ENCODE measurements around the gene GASK1A. TPM values are rescaled to one million over a fixed set of nuclear protein-coding genes. Genes with fewer than 3 reads are reported as not detected.
"Not testable (repeated sequence)": the region's sequence is repeated elsewhere in the genome, so short reads cannot be mapped to it uniquely, and the experiment has no call there.

The GASK1A gene
- total and polyA plus RNA-seq, 10 of the 15 experiments (the other 5 are each of a cell fraction or from before 2014, with no cell fraction given), result 0.18 TPM; not detected in 9

DNA sequence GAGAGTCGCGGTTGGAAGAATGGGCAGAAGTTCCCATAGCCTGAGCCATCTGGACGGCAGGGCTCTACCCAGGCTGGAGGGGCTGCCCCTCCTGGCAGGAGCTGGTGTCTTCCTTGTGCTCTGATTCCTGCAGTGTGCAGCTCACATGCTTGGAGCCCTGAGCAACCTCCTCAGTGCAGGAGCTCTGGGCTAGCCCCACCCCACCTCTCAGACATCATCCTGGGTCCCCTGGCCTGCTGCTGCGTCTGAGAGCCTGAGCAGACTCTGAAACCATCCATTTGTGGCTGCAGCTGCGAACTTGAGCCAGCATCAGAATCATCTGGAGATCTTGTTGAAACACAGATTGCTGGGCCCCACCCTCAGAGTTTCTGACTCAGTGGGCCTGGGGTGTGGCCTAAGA is 84.0 kb downstream of the GASK1A start:
- DNase-seq (ENCODE audit: low read depth, low spot score), result no peak
- no peak for FAIRE-seq
- RAD21 ChIA-PET (ENCODE audit: unreplicated experiment), result no interaction called here

DNA sequence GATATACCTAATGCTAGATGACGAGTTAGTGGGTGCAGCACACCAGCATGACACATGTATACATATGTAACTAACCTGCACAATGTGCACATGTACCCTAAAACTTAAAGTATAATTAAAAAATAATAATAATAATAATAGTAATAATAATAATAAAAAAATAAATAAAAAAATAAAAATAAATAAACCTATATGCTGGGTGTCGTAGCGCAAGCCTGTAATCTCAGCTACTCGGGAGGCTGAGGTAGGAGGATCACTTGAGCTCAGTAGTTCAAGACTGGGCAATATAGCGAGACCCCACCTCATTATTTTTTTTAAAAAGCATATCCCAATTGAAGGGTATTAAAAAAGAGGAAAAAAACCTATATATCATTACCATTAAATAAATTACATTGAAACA is 91.6 kb downstream of the GASK1A start:
- H3K27ac ChIP-seq (ENCODE audit: control insufficient read depth, insufficient read depth); ATAC-seq; intact Hi-C loops (cut with micrococcal nuclease; ENCODE audit: unreplicated experiment); H3K4me2 ChIP-seq (ENCODE audit: control insufficient read depth, insufficient read depth); H3K27me3 ChIP-seq (replicated peaks in 1 of 2; ENCODE audit: control insufficient read depth in 2 of 2, insufficient read depth in 2 of 2, low read length in 1 of 2); H4K20me1 ChIP-seq (ENCODE audit: control insufficient read depth, insufficient read depth); H3K36me3 ChIP-seq (ENCODE audit: control insufficient read depth in 2 of 2, insufficient read depth in 2 of 2, low read length in 1 of 2); FAIRE-seq; H3K4me1 ChIP-seq (ENCODE audit: control insufficient read depth, insufficient read depth, low read length); H3K4me3 ChIP-seq; POLR2A ChIA-PET; H3K9me3 ChIP-seq (replicated peaks; ENCODE audit: control insufficient read depth, insufficient read depth, low read length); H2AFZ ChIP-seq (ENCODE audit: control insufficient read depth, low read depth, low read length); H3K9ac ChIP-seq (ENCODE audit: control insufficient read depth, insufficient read depth, low read length); in situ Hi-C loops (cut with MboI); H3K79me2 ChIP-seq (ENCODE audit: control insufficient read depth, insufficient read depth, low read length); DNase-seq (ENCODE audit: low read depth, low spot score); BruUV-seq (replicated peaks): not testable (repeated sequence)
- WGBS (ENCODE audit: insufficient coverage, insufficient replicate concordance, low lambda C conversion rate, missing lambda C conversion rate), result 77% methylated on average over 4 of the region's 5 CpGs
- SMC1A ChIA-PET (ENCODE audit: uncharacterized antibody, unreplicated experiment), result interaction anchor here (1.0 to 3.8 kb wide), 4 partner anchors 64 to 393 kb away, joined by 3 to 42 read pairs (median 4); no protein-coding TSS in a partner anchor
- CTCF ChIA-PET, result interaction anchor here (0.7 to 4.3 kb wide), 10 partner anchors 13 to 193 kb away, joined by 3 to 87 read pairs (median 3); no protein-coding TSS in a partner anchor
- RAD21 ChIA-PET (ENCODE audit: unreplicated experiment), result interaction anchor here (0.9 to 4.5 kb wide), 2 partner anchors 46 to 109 kb away, joined by 3 to 50 read pairs; no protein-coding TSS in a partner anchor

More for the DNA sequence above, 84.0 kb downstream of the GASK1A start:
- no TSS peak for BruUV-seq (replicated peaks)
- Histone ChIP-seq H3K4me1 (ENCODE audit: control insufficient read depth, insufficient read depth, low read length) (no peaks in the 10 kb centered on the region), H3K27me3 (replicated peaks in 1 of 2; ENCODE audit: control insufficient read depth in 2 of 2, insufficient read depth in 2 of 2, low read length in 1 of 2) (no peaks in the 10 kb centered on the region), H3K9ac (ENCODE audit: control insufficient read depth, insufficient read depth, low read length) (no peak overlapping the region), H3K36me3 (ENCODE audit: control insufficient read depth in 2 of 2, insufficient read depth in 2 of 2, low read length in 1 of 2) (no peaks in the 10 kb centered on the region), H2AFZ (ENCODE audit: control insufficient read depth, low read depth, low read length) (no peak overlapping the region), H3K4me3 (no peak overlapping the region), H3K27ac (ENCODE audit: control insufficient read depth, insufficient read depth) (no peak overlapping the region), H4K20me1 (ENCODE audit: control insufficient read depth, insufficient read depth) (no peaks in the 10 kb centered on the region), H3K4me2 (ENCODE audit: control insufficient read depth, insufficient read depth) (no peak overlapping the region), H3K9me3 (replicated peaks; ENCODE audit: control insufficient read depth, insufficient read depth, low read length) (no peaks in the 10 kb centered on the region), H3K79me2 (ENCODE audit: control insufficient read depth, insufficient read depth, low read length) (no peaks in the 10 kb centered on the region)
- POLR2A ChIA-PET, result no interaction called here
- no peak for ATAC-seq
- in situ Hi-C loops (cut with MboI) (no loop called here), intact Hi-C loops (cut with micrococcal nuclease; ENCODE audit: unreplicated experiment) (no loop called here)
- SMC1A ChIA-PET (ENCODE audit: uncharacterized antibody, unreplicated experiment), result no interaction called here
- no peak for TF ChIP-seq KDM1A (IDR thresholded peaks at IDR 0.05; ENCODE audit: borderline replicate concordance)
- no peak for TF ChIP-seq RBBP5 (conservative IDR thresholded peaks at IDR 0.05)
- TF ChIP-seq IKZF2 (IDR thresholded peaks at IDR 0.05), result no peak
- TF ChIP-seq, protein P1, sequence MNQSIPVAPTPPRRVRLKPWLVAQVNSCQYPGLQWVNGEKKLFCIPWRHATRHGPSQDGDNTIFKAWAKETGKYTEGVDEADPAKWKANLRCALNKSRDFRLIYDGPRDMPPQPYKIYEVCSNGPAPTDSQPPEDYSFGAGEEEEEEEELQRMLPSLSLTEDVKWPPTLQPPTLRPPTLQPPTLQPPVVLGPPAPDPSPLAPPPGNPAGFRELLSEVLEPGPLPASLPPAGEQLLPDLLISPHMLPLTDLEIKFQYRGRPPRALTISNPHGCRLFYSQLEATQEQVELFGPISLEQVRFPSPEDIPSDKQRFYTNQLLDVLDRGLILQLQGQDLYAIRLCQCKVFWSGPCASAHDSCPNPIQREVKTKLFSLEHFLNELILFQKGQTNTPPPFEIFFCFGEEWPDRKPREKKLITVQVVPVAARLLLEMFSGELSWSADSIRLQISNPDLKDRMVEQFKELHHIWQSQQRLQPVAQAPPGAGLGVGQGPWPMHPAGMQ (IDR thresholded peaks at IDR 0.05; ENCODE audit: borderline replicate concordance), result no peak
- TF ChIP-seq ETV6 (conservative IDR thresholded peaks at IDR 0.05 in 1 of 2, IDR thresholded peaks at IDR 0.05 in 1 of 2; ENCODE audit: borderline replicate concordance in 1 of 2, low read depth in 1 of 2), result no peak
- CTCF ChIA-PET, result no interaction called here
- 28% methylated on average over 5 of the region's 5 CpGs for WGBS (ENCODE audit: insufficient coverage, insufficient replicate concordance, low lambda C conversion rate, missing lambda C conversion rate)

Measured in GM12878 (cell line).